ENCODE measurements around the gene CD58.

GRCh38 chr1:116471241-116471640, 99.6 kb downstream of the CD58 start:
- TF ChIP-seq BHLHE40 (IDR thresholded peaks at IDR 0.05; ENCODE audit: low read depth, low read length) = no peak
- no peak for TF ChIP-seq CTCF (conservative IDR thresholded peaks at IDR 0.05; ENCODE audit: low read depth, low read length)
- TF ChIP-seq RFX5 (IDR thresholded peaks at IDR 0.05; ENCODE audit: low read depth, low read length) = no peak
- TF ChIP-seq POLR2A (IDR thresholded peaks at IDR 0.05; ENCODE audit: low read depth, low read length) = no peak
- no peak for TF ChIP-seq MXI1 (IDR thresholded peaks at IDR 0.05; ENCODE audit: borderline replicate concordance, low read depth, low read length)
- TF ChIP-seq RAD21 (IDR thresholded peaks at IDR 0.05; ENCODE audit: low read length) = no peak
- no peak for TF ChIP-seq USF2 (IDR thresholded peaks at IDR 0.05; ENCODE audit: low read depth, low read length)
- no peak for TF ChIP-seq CEBPB (IDR thresholded peaks at IDR 0.05; ENCODE audit: low read depth, low read length)
